Renal cortical epithelial cell (primary cell): Measurements from ENCODE around the gene TVP23C. TPM values are rescaled to one million over a fixed set of nuclear protein-coding genes. Genes with fewer than 3 reads are reported as not detected.

Source experiments
- DNase-seq: peaks from one replicate; pipeline ENCODE4 v3.0.0-alpha.2; 2011; ENCODE audit warnings: low read depth
- total RNA-seq: library from RNA; depleted of rRNA; stranded (reverse); fragments of >200 nt; gene quantifications from 2 replicates; pipeline ENCODE4 v1.2.3, GENCODE V29; 2014

Gene TVP23C
- total RNA-seq, 1 donor from 2014 or later, result 18.9 TPM

DNA sequence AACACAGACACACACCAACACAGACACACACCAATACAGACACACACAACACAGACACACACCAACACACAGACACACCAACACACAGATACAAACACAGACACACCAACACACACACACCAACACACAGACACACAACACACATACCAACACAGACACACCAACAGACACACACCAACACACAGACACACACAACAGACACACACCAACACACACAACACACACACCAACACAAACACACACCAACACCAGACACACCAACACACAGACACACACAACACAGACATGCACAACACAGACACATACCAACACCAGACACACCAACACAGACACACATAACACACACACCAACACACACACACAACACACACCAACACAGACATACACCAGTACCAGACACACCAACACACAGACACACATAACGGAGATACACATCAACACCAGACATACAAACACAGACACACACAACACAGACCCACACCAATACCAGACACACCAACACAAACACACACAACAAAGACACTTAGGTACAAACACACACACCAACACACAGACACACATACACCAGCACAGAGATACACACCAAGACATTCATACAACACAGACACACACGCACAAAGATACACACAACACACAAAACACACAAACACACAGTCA, 98.1 kb downstream of the TVP23C start:
- DNase-seq, result no peak

- no peak for DNase-seq
These were observed 98.9 kb downstream of the TVP23C start for GRCh38 chr17:15464231-15464985.

- DNase-seq, result peak; percentile 67
These were observed 100.1 kb downstream of the TVP23C start for GRCh38 chr17:15462976-15463772.

- no peak for DNase-seq
These were observed 105.6 kb downstream of the TVP23C start for GRCh38 chr17:15457723-15458094.

DNA sequence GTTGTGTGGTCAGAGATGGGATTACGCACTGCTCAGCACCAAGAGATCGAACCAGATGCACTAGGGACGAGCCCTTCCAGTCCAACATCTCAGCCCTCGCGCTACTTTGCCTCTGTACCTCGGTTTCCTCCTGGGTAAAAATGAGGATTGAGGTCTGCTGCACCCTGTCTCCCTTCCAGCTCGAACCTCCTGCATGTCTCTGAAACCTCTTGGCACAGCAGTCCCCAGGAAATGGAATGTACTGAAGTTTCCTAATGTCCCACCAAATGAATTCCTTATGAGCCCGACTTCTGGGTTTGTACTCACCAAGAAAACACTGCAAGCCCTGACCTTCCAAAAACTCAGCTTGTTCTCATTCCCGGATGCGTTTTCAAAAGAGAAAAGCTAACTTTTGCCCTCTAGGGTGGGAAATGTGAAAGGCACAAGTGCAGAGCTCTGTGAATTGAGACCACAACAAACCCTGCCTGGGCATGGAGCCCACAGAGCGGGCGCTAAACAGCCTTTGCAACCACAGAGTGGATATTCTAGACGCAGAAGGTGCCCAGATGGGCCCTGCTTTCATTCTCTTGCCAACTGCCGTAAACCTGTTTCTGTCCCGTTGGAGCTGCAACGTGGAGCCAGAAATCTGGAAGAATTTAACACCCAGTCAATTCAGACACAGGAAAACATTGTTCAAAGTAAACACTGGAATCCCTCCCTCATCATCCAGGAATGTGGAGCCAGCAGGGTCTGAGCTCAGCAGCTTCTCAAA, 106.1 kb downstream of the TVP23C start:
- peak; percentile 39 for DNase-seq

DNA sequence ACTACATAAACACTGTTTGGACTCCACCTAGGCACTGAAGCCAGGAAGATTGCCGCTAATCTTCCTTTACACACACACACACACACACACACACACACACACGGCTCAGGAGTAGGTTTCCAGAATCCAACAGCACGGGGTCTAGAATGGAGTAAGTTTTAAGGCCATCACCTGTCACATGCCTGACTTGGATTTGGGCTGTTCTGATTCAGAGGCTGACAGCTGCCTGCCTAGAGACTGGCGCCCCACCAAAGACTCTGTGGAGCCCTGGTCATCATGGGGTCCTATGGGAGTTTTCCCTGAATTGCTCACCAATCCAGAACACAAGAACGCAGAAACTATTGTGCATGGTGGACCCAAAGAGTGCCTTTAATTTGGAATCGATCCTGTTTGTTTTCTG, 106.8 kb downstream of the TVP23C start:
- DNase-seq, result no peak

DNA sequence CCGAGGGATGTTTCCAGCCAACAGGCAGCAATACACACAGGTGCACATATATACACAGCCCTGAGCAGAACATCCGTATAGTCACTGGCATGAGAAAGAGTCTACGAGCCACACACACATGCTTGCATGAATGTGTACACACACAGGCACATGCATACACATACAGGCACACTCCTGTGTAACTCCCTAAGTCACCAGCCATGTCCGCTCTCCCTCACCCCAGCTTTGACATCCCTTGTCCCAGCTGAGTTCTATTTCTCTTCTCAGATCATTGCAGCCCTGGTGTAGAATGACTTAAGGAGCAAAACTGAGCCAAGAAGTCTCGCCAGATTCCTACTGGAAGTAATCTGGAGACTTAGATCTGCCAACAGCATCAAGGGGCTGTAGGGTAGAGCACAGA, 108.9 kb downstream of the TVP23C start:
- DNase-seq, result no peak

GRCh38 chr17:15453782-15454181, 109.5 kb downstream of the TVP23C start:
- DNase-seq, result no peak

- no peak for DNase-seq
These were observed 110.0 kb downstream of the TVP23C start for GRCh38 chr17:15453246-15453645.

DNA sequence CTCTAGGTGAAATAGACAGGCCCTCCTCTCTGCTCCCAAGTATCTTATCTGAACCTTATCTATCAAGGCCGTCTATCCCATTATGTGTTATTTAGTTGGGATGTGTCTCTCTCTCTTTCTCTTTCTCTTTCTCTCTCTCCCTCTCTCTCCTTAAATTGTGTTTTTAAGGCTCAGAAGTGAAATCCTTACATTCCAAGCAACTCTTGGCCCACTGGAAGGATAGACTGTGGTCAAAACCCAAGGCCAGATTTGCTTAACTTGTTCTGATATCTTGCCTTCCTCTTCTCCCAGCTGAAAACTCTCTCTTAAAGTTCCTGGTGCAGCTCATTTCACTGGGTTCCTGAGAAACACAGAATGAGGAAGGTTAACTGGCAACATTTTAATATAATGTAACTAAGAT, 110.5 kb downstream of the TVP23C start:
- DNase-seq, result no peak

Other genes starting within 250 kb of the TVP23C start
- gene TEKT3, start 221.9 kb downstream of the TVP23C start, total RNA-seq, result 0.10 TPM in 1 of 2 replicates, not detected in the other
- gene CDRT4, start 95.9 kb downstream of the TVP23C start, total RNA-seq, result 1.2 TPM in 1 of 2 replicates, not detected in the other
- 0.94 and 4.0 TPM in 2 replicates for gene FBXW10B, start 56.2 kb upstream of the TVP23C start, total RNA-seq
- 71.0 and 323 TPM in 2 replicates for gene TRIM16, start 120.8 kb upstream of the TVP23C start, total RNA-seq
- 50.3 and 67.9 TPM in 2 replicates for gene ZNF286A, start 136.3 kb upstream of the TVP23C start, total RNA-seq
- gene TBC1D26, start 168.8 kb upstream of the TVP23C start, total RNA-seq, result not detected in 2 replicates